ENCODE measurements around the gene ARHGEF4.
A peak's percentile ranks its signal among the peaks of the same experiment; 100 is the strongest.

Gene ARHGEF4

GRCh38 chr2:130836501-130837174 lies at the start of gene ARHGEF4:
ARHGEF4 (plus strand) TSS chr2:130836914; CDS start chr2:130836954, 40 bp downstream.
- DNase-seq (ENCODE audit: low read depth in 2 of 2): peak in 1 of 2 donors; percentile 8

GRCh38 chr2:130787841-130788240 lies 48.9 kb upstream of the ARHGEF4 start:
- no peak for DNase-seq (ENCODE audit: low read depth in 2 of 2)

- DNase-seq (ENCODE audit: low read depth in 2 of 2): no peak
These were observed 46.4 kb upstream of the ARHGEF4 start for GRCh38 chr2:130790312-130790711.

GRCh38 chr2:130790804-130791616 lies 45.7 kb upstream of the ARHGEF4 start:
- DNase-seq (ENCODE audit: low read depth in 2 of 2): no peak

- no peak for DNase-seq (ENCODE audit: low read depth in 2 of 2)
These were observed 45.1 kb upstream of the ARHGEF4 start for GRCh38 chr2:130791617-130791939.

- DNase-seq (ENCODE audit: low read depth in 2 of 2): no peak
These were observed 41.3 kb upstream of the ARHGEF4 start for GRCh38 chr2:130795431-130795830.

GRCh38 chr2:130796290-130796689 lies 40.4 kb upstream of the ARHGEF4 start:
- DNase-seq (ENCODE audit: low read depth in 2 of 2): no peak

- DNase-seq (ENCODE audit: low read depth in 2 of 2): peak; percentile 91 to 92
These were observed 39.0 kb upstream of the ARHGEF4 start for GRCh38 chr2:130797493-130798435.

- no peak for DNase-seq (ENCODE audit: low read depth in 2 of 2)
These were observed 38.1 kb upstream of the ARHGEF4 start for GRCh38 chr2:130798472-130799218.

GRCh38 chr2:130799295-130799694 lies 37.4 kb upstream of the ARHGEF4 start:
- DNase-seq (ENCODE audit: low read depth in 2 of 2): no peak

- no peak for DNase-seq (ENCODE audit: low read depth in 2 of 2)
These were observed 31.1 kb upstream of the ARHGEF4 start for GRCh38 chr2:130805613-130806012.

GRCh38 chr2:130806370-130806769 lies 30.3 kb upstream of the ARHGEF4 start:
- no peak for DNase-seq (ENCODE audit: low read depth in 2 of 2)

GRCh38 chr2:130807659-130808385 lies 28.9 kb upstream of the ARHGEF4 start:
- DNase-seq (ENCODE audit: low read depth in 2 of 2): no peak

- no peak for DNase-seq (ENCODE audit: low read depth in 2 of 2)
These were observed 28.0 kb upstream of the ARHGEF4 start for GRCh38 chr2:130808482-130809268.

GRCh38 chr2:130810490-130810889 lies 26.2 kb upstream of the ARHGEF4 start:
- no peak for DNase-seq (ENCODE audit: low read depth in 2 of 2)

GRCh38 chr2:130813722-130814121 lies 23.0 kb upstream of the ARHGEF4 start:
- DNase-seq (ENCODE audit: low read depth in 2 of 2): no peak

- DNase-seq (ENCODE audit: low read depth in 2 of 2): no peak
These were observed 21.6 kb upstream of the ARHGEF4 start for GRCh38 chr2:130814931-130815680.

- DNase-seq (ENCODE audit: low read depth in 2 of 2): no peak
These were observed 17.9 kb upstream of the ARHGEF4 start for GRCh38 chr2:130818809-130819208.

GRCh38 chr2:130819226-130819607 lies 17.5 kb upstream of the ARHGEF4 start:
- DNase-seq (ENCODE audit: low read depth in 2 of 2): no peak
